Measurements from ENCODE around the gene E2F7. TPM values are rescaled to one million over a fixed set of nuclear protein-coding genes. Genes with fewer than 3 reads are reported as not detected.

E2F7 gene
- total RNA-seq: under 1 TPM in 1 of 2 donors, not detected in 1; 0.75 TPM

- H3K27ac ChIP-seq: peak within 1 kb of the TSS in 1 of 2 donors; percentile 53
- peak; percentile 85 for DNase-seq (ENCODE audit: low spot score)
- H3K4me1 ChIP-seq: peaks cover 0 to 15% of the 10 kb centered on the region in 2 donors
- H3K4me3 ChIP-seq: peak within 1 kb of the TSS; percentile 63 to 82
- H3K36me3 ChIP-seq: no peaks in the 10 kb centered on the region
- no peaks in the 10 kb centered on the region for H3K27me3 ChIP-seq
- TF ChIP-seq, protein P1, sequence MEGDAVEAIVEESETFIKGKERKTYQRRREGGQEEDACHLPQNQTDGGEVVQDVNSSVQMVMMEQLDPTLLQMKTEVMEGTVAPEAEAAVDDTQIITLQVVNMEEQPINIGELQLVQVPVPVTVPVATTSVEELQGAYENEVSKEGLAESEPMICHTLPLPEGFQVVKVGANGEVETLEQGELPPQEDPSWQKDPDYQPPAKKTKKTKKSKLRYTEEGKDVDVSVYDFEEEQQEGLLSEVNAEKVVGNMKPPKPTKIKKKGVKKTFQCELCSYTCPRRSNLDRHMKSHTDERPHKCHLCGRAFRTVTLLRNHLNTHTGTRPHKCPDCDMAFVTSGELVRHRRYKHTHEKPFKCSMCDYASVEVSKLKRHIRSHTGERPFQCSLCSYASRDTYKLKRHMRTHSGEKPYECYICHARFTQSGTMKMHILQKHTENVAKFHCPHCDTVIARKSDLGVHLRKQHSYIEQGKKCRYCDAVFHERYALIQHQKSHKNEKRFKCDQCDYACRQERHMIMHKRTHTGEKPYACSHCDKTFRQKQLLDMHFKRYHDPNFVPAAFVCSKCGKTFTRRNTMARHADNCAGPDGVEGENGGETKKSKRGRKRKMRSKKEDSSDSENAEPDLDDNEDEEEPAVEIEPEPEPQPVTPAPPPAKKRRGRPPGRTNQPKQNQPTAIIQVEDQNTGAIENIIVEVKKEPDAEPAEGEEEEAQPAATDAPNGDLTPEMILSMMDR (IDR thresholded peaks at IDR 0.05): no peak
- no peaks in the 10 kb centered on the region for H3K9me3 ChIP-seq
Measured at GRCh38 chr12:77065361-77066204, at the start of gene E2F7. Gene E2F7 (minus strand): TSS chr12:77065569. CDS start chr12:77064635, 934 bp downstream.

DNA sequence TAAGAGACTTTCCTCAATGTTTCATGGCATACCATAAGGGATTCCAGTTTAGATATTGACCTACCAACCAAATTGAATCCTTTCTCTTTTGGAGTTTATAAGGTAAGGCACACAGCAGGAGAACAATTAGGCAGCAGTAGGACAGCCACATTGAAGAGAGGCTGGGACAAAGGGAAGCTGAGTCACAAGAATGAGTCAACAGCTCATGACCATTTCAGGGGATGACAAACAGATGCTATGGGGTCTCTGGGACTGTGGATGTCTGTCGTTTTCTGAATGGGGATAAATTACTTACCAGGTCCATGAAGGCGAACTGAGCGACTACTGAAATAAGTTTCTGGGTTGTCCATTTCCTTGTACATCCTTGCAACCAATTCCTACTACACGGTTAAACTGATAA, 48.6 kb upstream of the E2F7 start:
- no peak overlapping the region for H3K27ac ChIP-seq
- no peaks in the 10 kb centered on the region for H3K4me1 ChIP-seq
- DNase-seq (ENCODE audit: low spot score): no peak
- TF ChIP-seq, protein P1 (IDR thresholded peaks at IDR 0.05): no peak
- H3K9me3 ChIP-seq: no peaks in the 10 kb centered on the region
- no peaks in the 10 kb centered on the region for H3K36me3 ChIP-seq
- no peaks in the 10 kb centered on the region for H3K27me3 ChIP-seq
- H3K4me3 ChIP-seq: no peak overlapping the region

DNA sequence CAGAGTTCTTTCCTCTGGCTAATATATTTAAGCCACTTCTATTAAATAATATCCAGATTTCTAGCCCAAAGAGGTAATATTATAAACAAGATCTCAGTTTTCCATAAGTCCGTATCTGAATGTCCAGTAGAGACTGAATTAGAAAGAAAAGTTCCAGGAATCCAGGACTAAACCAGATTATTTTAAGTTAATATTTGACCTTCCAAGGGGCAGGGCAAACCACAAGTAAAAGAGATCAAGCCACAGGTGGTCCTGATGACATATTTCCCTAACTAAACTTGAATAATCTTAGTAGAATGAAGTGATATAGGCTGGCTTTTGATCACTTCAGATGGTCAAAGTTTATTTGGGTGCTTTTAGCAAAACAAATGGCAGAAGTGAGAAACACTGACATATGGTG, 43.3 kb upstream of the E2F7 start:
- no peaks in the 10 kb centered on the region for H3K27me3 ChIP-seq
- TF ChIP-seq, protein P1 (IDR thresholded peaks at IDR 0.05): no peak
- no peak overlapping the region for H3K4me3 ChIP-seq
- H3K36me3 ChIP-seq: no peaks in the 10 kb centered on the region
- no peak overlapping the region for H3K27ac ChIP-seq
- DNase-seq (ENCODE audit: low spot score): no peak
- no peaks in the 10 kb centered on the region for H3K9me3 ChIP-seq
- no peaks in the 10 kb centered on the region for H3K4me1 ChIP-seq

- no peaks in the 10 kb centered on the region for H3K36me3 ChIP-seq
- H3K27me3 ChIP-seq: no peaks in the 10 kb centered on the region
- DNase-seq (ENCODE audit: low spot score): no peak
- H3K4me1 ChIP-seq: no peaks in the 10 kb centered on the region
- no peaks in the 10 kb centered on the region for H3K9me3 ChIP-seq
- H3K27ac ChIP-seq: no peak overlapping the region
- TF ChIP-seq, protein P1 (IDR thresholded peaks at IDR 0.05): no peak
- no peak overlapping the region for H3K4me3 ChIP-seq
Measured at GRCh38 chr12:77107121-77107520, 41.8 kb upstream of the E2F7 start.

DNA sequence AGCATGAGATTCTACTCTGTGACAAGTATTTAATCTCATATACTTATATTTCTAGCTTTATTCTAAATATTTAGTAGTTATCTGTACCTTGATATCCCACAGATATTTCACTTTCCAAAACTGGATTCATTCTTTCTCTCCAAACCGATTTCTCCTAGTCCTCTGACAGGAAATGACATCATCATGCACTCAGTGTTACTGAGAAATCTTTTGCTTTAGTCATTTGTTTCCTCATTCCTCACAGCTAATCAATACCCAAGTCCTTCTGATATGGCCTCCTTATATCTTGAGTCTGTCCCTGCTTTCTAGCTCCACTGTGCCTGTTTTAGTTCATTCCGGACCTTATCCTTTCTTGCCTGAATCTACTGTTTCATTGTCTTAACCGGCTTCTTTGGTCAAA, 39.4 kb upstream of the E2F7 start:
- no peak for DNase-seq (ENCODE audit: low spot score)
- H3K4me1 ChIP-seq: no peaks in the 10 kb centered on the region
- H3K27me3 ChIP-seq: no peaks in the 10 kb centered on the region
- H3K9me3 ChIP-seq: no peaks in the 10 kb centered on the region
- H3K4me3 ChIP-seq: no peak overlapping the region
- H3K36me3 ChIP-seq: no peaks in the 10 kb centered on the region
- TF ChIP-seq, protein P1 (IDR thresholded peaks at IDR 0.05): no peak
- no peak overlapping the region for H3K27ac ChIP-seq

Measured in right atrium auricular region (tissue), 2 donors.